SK-N-MC (cell line): ENCODE measurements around the gene CCDC68.

Experiments
- DNase-seq: peaks from one replicate; pipeline ENCODE4 v3.0.0-alpha.2; 2011; ENCODE audit warnings: low read depth, low spot score
- H3K27ac ChIP-seq: fragments of 200-600 bp; sonication (generic); 2 replicates; pipeline ENCODE4 v1.5.1; 2016; ENCODE audit warnings: mixed run types
- H3K36me3 ChIP-seq: fragments of 200-600 bp; sonication (generic); 2 replicates; pipeline ENCODE4 v1.6.1; 2017; ENCODE audit warnings: antibody characterized with exemption, low read length, mixed read lengths; ENCODE audit not compliant: insufficient read depth
- H3K4me3 ChIP-seq: fragments of 200-600 bp; sonication (generic); 2 replicates; pipeline ENCODE4 v1.5.1; 2016
- H3K9ac ChIP-seq: fragments of 200-600 bp; sonication (generic); 2 replicates; pipeline ENCODE4 v1.8.0; 2017; ENCODE audit warnings: mixed run types, mixed read lengths; ENCODE audit not compliant: insufficient read length
- H3K9me3 ChIP-seq: fragments of 200-600 bp; sonication (generic); 2 replicates; pipeline ENCODE4 v1.6.1; 2017; ENCODE audit warnings: low read depth, mild to moderate bottlenecking, antibody characterized with exemption, low read length, moderate library complexity, mixed read lengths
- EZH2 ChIP-seq: fragments of 200-600 bp; sonication (generic); IDR thresholded peaks from one replicate; pipeline ENCODE4 v1.6.1; 2017; ENCODE audit warnings: antibody characterized with exemption
- FOXP2 ChIP-seq: optimal IDR thresholded peaks from 2 replicates; pipeline ENCODE3; 2011; ENCODE audit warnings: mild to moderate bottlenecking, moderate library complexity; ENCODE audit not compliant: insufficient read depth; ENCODE audit errors: extremely low read length, control extremely low read depth
- POLR2AphosphoS5 ChIP-seq: IDR thresholded peaks from 2 replicates; pipeline ENCODE4 v1.6.1; 2012; ENCODE audit warnings: mild to moderate bottlenecking, low read depth, low read length, borderline replicate concordance

CCDC68 gene

GRCh38 chr18:54879691-54880090, 79.6 kb downstream of the CCDC68 start:
- Histone ChIP-seq H3K27ac (no peak overlapping the region), H3K9me3 (no peaks in the 10 kb centered on the region), H3K36me3 (no peaks in the 10 kb centered on the region), H3K4me3 (no peak overlapping the region), H3K9ac (no peak overlapping the region)
- DNase-seq, result no peak
- TF ChIP-seq EZH2, result no peak
- no peak for TF ChIP-seq FOXP2
- no peak for TF ChIP-seq POLR2AphosphoS5

- TF ChIP-seq EZH2 (no peak), POLR2AphosphoS5 (no peak), FOXP2 (no peak)
- Histone ChIP-seq H3K27ac (no peak overlapping the region), H3K9me3 (no peaks in the 10 kb centered on the region), H3K9ac (no peak overlapping the region), H3K36me3 (no peaks in the 10 kb centered on the region), H3K4me3 (no peak overlapping the region)
- no peak for DNase-seq
Measured at GRCh38 chr18:54878659-54879358, 80.5 kb downstream of the CCDC68 start.

- Histone ChIP-seq H3K9me3 (no peaks in the 10 kb centered on the region), H3K36me3 (no peaks in the 10 kb centered on the region), H3K4me3 (no peak overlapping the region), H3K9ac (no peak overlapping the region), H3K27ac (no peak overlapping the region)
- no peak for TF ChIP-seq EZH2
- TF ChIP-seq FOXP2, result no peak
- TF ChIP-seq POLR2AphosphoS5, result no peak
- no peak for DNase-seq
Measured at GRCh38 chr18:54878159-54878622, 81.1 kb downstream of the CCDC68 start.

GRCh38 chr18:54877076-54877475, 82.2 kb downstream of the CCDC68 start:
- TF ChIP-seq POLR2AphosphoS5, result no peak
- no peak for TF ChIP-seq FOXP2
- TF ChIP-seq EZH2, result no peak
- no peak overlapping the region for H3K27ac ChIP-seq
- no peaks in the 10 kb centered on the region for H3K36me3 ChIP-seq

GRCh38 chr18:54875063-54875462, 84.2 kb downstream of the CCDC68 start:
- Histone ChIP-seq H3K9ac (no peak overlapping the region), H3K9me3 (no peaks in the 10 kb centered on the region), H3K4me3 (no peak overlapping the region), H3K36me3 (no peaks in the 10 kb centered on the region), H3K27ac (no peak overlapping the region)
- no peak for DNase-seq
- TF ChIP-seq EZH2 (no peak), FOXP2 (no peak), POLR2AphosphoS5 (no peak)

More at GRCh38 chr18:54877076-54877475, 82.2 kb downstream of the CCDC68 start:
- no peak for DNase-seq
- Histone ChIP-seq H3K9me3 (no peaks in the 10 kb centered on the region), H3K4me3 (no peak overlapping the region), H3K9ac (no peak overlapping the region)

GRCh38 chr18:54873884-54874255, 85.4 kb downstream of the CCDC68 start:
- no peak for TF ChIP-seq FOXP2
- no peak for TF ChIP-seq EZH2
- TF ChIP-seq POLR2AphosphoS5, result no peak
- DNase-seq, result no peak

GRCh38 chr18:54872681-54873080, 86.6 kb downstream of the CCDC68 start:
- H3K9ac ChIP-seq, result no peak overlapping the region
- no peak for DNase-seq
- no peaks in the 10 kb centered on the region for H3K36me3 ChIP-seq
- TF ChIP-seq POLR2AphosphoS5 (no peak), EZH2 (no peak), FOXP2 (no peak)
- H3K4me3 ChIP-seq, result no peak overlapping the region
- H3K27ac ChIP-seq, result no peak overlapping the region
- no peaks in the 10 kb centered on the region for H3K9me3 ChIP-seq

More at GRCh38 chr18:54873884-54874255, 85.4 kb downstream of the CCDC68 start:
- H3K9ac ChIP-seq, result no peak overlapping the region
- no peaks in the 10 kb centered on the region for H3K36me3 ChIP-seq
- H3K27ac ChIP-seq, result no peak overlapping the region
- no peak overlapping the region for H3K4me3 ChIP-seq
- no peaks in the 10 kb centered on the region for H3K9me3 ChIP-seq

GRCh38 chr18:54871231-54871630, 88.0 kb downstream of the CCDC68 start:
- H3K4me3 ChIP-seq, result no peak overlapping the region
- TF ChIP-seq FOXP2, result no peak
- peak; percentile 29; the same call in 1 of the 2 replicates for TF ChIP-seq POLR2AphosphoS5
- peak; percentile 57 for DNase-seq
- H3K27ac ChIP-seq, result no peak overlapping the region
- H3K9me3 ChIP-seq, result no peaks in the 10 kb centered on the region
- no peak overlapping the region for H3K9ac ChIP-seq
- H3K36me3 ChIP-seq, result no peaks in the 10 kb centered on the region

GRCh38 chr18:54867131-54867530, 92.1 kb downstream of the CCDC68 start:
- Histone ChIP-seq H3K9me3 (no peaks in the 10 kb centered on the region), H3K4me3 (no peak overlapping the region), H3K27ac (no peak overlapping the region), H3K36me3 (no peaks in the 10 kb centered on the region), H3K9ac (no peak overlapping the region)
- no peak for TF ChIP-seq FOXP2
- TF ChIP-seq EZH2, result no peak
- TF ChIP-seq POLR2AphosphoS5, result no peak
- no peak for DNase-seq
